ENCODE data around the gene GRWD1.

DNA sequence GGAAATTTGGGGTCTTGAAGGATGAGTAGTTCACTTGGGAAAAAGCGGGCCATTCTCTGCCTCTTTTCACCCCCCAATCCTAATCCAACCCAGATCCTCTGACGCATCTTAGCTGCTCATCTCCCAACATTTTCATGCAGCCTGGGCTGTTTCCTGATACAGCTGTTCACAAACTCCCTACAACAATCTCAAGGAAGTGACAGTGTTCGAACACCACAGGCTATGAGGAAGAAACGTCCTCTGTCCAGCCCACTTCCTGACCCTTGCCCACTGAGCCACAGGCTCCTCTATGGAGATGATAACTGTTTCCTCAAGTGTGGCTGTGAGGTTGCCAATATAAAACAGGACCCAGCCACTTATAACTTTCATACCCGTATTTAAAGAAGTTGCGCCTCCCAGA lies 49.6 kb downstream of the GRWD1 start:
- TF ChIP-seq, protein P1, sequence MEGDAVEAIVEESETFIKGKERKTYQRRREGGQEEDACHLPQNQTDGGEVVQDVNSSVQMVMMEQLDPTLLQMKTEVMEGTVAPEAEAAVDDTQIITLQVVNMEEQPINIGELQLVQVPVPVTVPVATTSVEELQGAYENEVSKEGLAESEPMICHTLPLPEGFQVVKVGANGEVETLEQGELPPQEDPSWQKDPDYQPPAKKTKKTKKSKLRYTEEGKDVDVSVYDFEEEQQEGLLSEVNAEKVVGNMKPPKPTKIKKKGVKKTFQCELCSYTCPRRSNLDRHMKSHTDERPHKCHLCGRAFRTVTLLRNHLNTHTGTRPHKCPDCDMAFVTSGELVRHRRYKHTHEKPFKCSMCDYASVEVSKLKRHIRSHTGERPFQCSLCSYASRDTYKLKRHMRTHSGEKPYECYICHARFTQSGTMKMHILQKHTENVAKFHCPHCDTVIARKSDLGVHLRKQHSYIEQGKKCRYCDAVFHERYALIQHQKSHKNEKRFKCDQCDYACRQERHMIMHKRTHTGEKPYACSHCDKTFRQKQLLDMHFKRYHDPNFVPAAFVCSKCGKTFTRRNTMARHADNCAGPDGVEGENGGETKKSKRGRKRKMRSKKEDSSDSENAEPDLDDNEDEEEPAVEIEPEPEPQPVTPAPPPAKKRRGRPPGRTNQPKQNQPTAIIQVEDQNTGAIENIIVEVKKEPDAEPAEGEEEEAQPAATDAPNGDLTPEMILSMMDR (IDR thresholded peaks at IDR 0.05), result no peak
- no peak for TF ChIP-seq EP300 (IDR thresholded peaks at IDR 0.05; ENCODE audit: low read depth)
- TF ChIP-seq POLR2AphosphoS5 (IDR thresholded peaks at IDR 0.05), result no peak
